Nephron (organoid): ENCODE results near the gene KLK4.

ENCODE experiments used
- H3K27ac Mint-ChIP-seq, 3 experiments: 2 replicates each; pipeline ENCODE4 v1.8.0; 2020; ENCODE audit warnings: mixed read lengths in 3 of 3, mild to moderate bottlenecking in 2 of 3, moderate library complexity in 1 of 3
- H3K27me3 Mint-ChIP-seq: 2 replicates; pipeline ENCODE4 v1.8.0; 2021; ENCODE audit warnings: low read depth, mild to moderate bottlenecking, moderate library complexity, mixed read lengths
- H3K36me3 Mint-ChIP-seq: 2 replicates; pipeline ENCODE4 v1.8.0; 2020; ENCODE audit warnings: low read depth, mixed read lengths
- H3K4me1 Mint-ChIP-seq: 2 replicates; pipeline ENCODE4 v1.8.0; 2020; ENCODE audit warnings: mixed read lengths
- H3K4me3 Mint-ChIP-seq, 3 experiments: 2 replicates each; pipeline ENCODE4 v1.8.0; 2020; ENCODE audit warnings: mild to moderate bottlenecking in 3 of 3, mixed read lengths in 3 of 3, moderate library complexity in 2 of 3
- H3K9me3 Mint-ChIP-seq: 2 replicates; pipeline ENCODE4 v1.8.0; 2020; ENCODE audit warnings: mixed read lengths
- CTCF ChIP-seq, 3 experiments: fragments of 200-600 bp; sonication (generic); IDR thresholded peaks; one replicate each; pipeline ENCODE4 v1.5.0; 2021; ENCODE audit warnings: antibody characterized with exemption in 3 of 3; ENCODE audit not compliant: unreplicated experiment in 3 of 3

The KLK4 gene

DNA sequence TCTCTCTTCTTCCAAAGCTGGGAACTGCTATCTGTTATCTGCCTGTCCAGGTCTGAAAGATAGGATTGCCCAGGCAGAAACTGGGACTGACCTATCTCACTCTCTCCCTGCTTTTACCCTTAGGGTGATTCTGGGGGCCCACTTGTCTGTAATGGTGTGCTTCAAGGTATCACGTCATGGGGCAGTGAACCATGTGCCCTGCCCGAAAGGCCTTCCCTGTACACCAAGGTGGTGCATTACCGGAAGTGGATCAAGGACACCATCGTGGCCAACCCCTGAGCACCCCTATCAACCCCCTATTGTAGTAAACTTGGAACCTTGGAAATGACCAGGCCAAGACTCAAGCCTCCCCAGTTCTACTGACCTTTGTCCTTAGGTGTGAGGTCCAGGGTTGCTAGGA, 51.3 kb downstream of the KLK4 start:
- H3K36me3 Mint-ChIP-seq, result no peaks in the 10 kb centered on the region
- peaks cover 67% of the 10 kb centered on the region for H3K27me3 Mint-ChIP-seq
- H3K27ac Mint-ChIP-seq, result no peak overlapping the region
- no peak for TF ChIP-seq CTCF (IDR thresholded peaks at IDR 0.05; ENCODE audit: unreplicated experiment in 3 of 3)
- H3K4me1 Mint-ChIP-seq, result peaks cover 5% of the 10 kb centered on the region
- H3K4me3 Mint-ChIP-seq, result no peak overlapping the region
- no peaks in the 10 kb centered on the region for H3K9me3 Mint-ChIP-seq

DNA sequence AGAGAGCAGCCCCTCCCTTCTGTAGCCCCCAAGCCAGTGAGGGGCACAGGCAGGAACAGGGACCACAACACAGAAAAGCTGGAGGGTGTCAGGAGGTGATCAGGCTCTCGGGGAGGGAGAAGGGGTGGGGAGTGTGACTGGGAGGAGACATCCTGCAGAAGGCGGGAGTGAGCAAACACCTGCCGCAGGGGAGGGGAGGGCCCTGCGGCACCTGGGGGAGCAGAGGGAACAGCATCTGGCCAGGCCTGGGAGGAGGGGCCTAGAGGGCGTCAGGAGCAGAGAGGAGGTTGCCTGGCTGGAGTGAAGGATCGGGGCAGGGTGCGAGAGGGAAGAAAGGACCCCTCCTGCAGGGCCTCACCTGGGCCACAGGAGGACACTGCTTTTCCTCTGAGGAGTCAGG, 52.3 kb downstream of the KLK4 start:
- Mint-ChIP-seq H3K4me3 (no peak overlapping the region), H3K9me3 (no peaks in the 10 kb centered on the region), H3K27ac (no peak overlapping the region), H3K36me3 (no peaks in the 10 kb centered on the region), H3K27me3 (peaks cover 67% of the 10 kb centered on the region), H3K4me1 (peaks cover 5% of the 10 kb centered on the region)
- no peak for TF ChIP-seq CTCF (IDR thresholded peaks at IDR 0.05; ENCODE audit: unreplicated experiment in 3 of 3)

GRCh38 chr19:50857366-50857765, 53.8 kb downstream of the KLK4 start:
- Mint-ChIP-seq H3K9me3 (no peaks in the 10 kb centered on the region), H3K4me1 (peaks cover 5% of the 10 kb centered on the region), H3K36me3 (no peaks in the 10 kb centered on the region), H3K4me3 (no peak overlapping the region), H3K27ac (no peak overlapping the region), H3K27me3 (peaks cover 66% of the 10 kb centered on the region)
- TF ChIP-seq CTCF (IDR thresholded peaks at IDR 0.05; ENCODE audit: unreplicated experiment in 3 of 3), result no peak
